Bone marrow (tissue), 2 donors: Measurements from ENCODE around the gene LRP8.

Source experiments
- DNase-seq, 2 donors: peaks; one replicate each; lab custom pipeline; 2025; lab: John Stamatoyannopoulos, UW

LRP8 gene

DNA sequence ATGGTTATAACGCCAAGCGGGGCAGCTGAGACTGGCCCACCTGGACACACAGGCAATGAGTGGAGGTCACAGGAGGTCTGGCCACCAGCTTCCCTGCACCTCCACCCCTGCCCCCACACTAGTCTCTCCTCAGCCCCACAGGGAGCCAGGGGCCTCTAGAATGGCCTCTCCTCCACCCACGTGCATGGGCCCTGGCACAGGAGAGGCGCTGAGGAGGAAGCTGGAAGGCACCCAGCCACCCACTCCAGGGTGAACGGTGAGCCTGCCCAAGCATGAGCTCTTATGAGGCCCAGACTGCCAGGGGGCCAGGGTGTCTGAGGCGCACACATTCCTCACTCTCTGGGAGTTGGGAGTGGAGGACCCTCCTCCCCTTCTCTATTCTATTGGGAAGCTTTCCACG lies 22.2 kb downstream of the LRP8 start:
- DNase-seq = no peak

DNA sequence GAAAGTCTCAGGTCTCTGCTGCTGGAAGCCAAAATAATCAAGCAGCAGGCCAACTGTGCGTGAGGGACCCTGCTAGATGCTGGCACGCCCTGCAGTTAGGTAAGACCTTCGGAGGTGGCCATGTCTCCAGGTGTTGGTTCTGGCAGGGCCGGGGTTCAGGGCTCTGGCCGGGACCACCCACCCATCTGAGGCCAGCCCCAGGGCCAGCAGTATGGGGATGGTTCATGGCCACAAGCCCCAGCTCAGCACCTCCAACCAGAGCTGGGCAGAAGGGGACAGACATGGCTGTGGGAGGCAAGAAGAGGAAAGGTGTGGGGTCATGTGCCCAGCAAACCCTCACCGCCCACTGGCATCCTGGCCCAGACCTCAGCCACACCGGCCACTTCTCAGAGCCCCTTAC lies 23.3 kb downstream of the LRP8 start:
- DNase-seq = no peak

DNA sequence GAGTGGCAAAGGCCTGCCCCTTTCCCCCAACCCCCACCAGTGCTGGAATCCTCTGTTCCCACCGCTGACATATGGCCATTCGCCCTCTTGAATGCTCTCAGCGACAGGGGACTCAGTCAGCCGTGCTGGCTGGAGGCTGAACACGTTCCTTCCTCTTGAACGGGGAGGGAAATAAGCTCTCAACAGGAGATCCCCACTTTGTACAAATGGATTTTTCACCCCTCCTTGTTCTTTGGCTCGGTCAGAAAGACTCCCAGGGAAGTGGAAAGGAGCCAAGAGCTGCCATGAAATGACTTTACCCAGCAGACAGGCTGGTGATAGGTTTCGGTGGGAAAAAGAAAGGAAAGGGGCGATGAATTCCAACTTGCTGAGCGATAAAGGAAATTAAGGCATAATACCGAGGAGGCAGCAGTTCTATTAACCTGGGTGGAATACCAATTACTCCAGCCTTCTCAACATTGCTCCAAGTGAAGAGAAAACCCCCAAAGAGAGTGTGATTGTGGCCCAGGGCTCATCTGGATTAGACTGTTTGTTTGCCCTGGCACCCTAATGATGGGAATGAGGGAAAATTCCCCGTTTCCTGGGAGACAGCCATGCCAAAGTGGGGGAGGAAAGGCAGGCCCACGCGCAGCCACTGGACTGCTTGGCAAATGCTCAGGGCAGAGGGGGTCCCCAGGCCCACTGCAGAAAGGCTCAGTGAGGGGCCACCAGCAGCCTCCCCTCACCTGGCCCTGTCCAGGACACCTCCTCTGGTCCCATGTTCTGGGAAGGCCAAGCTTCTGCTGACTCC lies 23.9 kb downstream of the LRP8 start:
- no peak for DNase-seq

DNA sequence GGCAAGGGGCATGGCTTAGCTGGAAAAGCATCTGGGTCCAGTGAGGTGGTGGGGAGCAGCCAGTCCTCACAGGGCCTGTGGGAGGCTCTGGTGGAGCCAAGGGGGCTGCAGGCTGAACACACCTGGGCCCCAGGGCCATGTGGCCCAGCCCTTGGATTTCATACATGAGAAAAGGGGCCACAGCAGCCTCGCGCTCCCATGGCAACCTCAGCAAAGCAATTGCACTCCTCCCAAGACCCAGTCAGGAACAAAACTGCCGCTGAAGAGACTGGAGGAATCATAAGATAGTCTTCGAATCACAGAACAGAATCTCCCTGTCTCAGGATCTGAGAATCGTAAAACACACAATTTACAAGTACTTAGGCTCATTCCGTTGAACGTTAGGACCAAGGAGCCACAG lies 24.6 kb downstream of the LRP8 start:
- DNase-seq = no peak

DNA sequence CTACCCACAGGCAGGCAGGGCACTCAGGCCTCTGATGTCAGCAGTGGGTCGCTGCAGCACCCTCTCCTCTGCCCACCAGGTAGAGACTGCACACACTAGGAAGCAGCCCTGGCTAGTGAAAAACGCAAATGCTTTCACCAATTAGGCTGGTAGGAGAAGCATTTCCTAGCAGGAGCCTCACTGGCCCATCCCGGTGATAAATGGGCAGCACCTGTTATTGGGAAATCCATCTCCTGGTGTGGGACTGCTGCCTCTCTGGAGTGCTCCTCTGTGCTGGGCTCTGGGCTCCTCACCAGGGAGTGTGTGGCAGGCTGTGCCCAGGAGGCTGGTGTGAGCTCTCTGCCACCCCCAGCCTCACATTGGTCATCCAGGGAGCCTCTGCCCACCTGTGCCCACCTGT lies 28.6 kb downstream of the LRP8 start:
- no peak for DNase-seq

DNA sequence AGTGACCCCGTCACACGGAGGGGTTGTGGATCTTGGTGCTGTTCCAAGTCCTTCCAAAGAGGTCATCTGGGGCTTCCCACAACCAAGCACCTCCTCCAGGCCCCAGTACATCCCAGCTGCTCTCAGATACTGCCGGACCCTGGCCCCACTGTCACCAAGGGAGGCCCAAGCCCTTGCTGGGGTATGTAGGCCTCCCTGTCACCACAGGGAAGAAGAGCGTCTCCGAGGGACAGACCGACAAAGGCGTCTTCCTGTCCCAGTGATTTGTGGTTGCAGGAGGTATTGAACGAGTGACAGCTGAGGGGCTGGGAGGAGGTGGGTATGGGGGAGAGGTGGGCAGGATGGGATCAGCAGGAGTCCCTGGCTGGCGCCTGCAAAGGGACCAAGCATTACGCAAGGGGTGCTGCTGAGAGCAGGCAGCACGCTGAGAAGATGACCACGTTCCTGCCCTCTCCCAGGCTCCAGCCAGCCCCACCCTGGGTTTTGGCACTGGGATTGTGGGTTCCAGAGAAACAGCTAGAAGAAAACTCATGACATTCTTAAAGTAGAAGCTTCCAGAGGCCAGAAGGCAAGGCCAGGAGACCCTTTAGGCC lies 29.7 kb downstream of the LRP8 start:
- no peak for DNase-seq

DNA sequence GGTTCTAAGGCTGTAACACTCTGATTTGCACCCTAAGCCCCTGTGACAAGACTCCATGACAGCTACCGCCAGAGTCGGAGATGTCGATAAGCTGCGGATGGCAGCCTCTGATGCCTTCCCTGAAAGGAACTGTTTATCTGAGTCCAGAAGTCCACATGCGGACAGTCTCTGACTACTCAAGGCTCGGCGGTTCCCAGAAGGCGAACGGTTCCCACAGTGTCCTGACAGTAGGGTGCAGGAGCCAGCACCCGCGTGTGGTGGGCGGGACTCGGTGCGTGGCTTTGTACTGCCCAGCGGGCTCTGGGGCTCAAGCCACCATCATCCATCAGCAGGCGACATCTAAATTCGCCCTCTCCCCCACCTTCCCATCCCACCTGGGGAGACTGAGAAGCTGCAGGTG lies 30.7 kb downstream of the LRP8 start:
- no peak for DNase-seq

DNA sequence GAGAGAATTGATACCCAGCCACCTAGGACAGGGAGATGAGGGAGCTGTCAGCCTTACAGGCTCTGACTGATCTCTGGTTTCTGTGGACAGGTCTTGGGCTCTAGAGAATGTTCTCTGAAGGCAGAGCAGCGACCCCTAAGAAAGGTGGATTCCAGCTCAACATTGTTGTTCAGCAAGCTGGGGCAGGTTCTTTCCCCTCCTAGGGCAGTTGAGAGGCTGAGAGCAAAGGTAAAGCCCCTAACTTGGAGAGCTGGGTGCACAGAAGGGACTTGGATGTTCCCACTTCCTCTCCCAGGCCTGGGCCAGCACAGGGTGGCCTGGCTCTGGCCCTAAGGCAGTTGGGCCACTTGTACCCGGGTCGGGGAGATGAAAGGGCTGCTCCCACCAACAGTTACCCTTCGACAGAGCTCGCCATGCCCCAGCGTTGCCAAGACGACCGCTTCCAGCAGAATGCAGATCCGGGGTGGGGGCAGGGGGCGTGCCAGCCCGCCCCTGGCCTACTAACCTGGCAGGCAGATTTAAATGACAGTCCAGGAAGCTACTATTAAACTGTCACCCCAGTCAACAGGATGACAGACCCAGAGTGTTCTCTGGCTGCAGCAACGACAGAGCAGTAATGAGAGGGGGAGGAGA lies 31.6 kb downstream of the LRP8 start:
- DNase-seq = no peak

DNA sequence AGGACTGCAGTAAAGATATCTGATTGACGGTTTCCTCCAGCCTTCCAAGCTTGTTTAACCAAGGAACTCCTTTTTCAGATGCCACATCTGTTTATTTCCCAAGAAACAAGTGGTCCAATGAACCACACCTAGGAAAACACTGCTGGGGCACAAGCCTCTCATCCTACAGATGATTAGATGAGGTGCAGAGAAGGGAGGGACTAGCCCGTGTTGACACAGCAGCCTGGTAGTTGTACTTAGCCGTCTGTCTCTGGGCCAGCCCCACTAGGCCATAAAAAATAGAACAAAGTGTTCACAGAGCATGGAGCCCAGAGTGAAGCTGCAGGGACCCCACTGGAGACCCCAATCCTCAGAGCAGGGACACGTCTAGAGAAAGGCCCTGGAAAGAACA lies 32.1 kb downstream of the LRP8 start:
- no peak for DNase-seq

DNA sequence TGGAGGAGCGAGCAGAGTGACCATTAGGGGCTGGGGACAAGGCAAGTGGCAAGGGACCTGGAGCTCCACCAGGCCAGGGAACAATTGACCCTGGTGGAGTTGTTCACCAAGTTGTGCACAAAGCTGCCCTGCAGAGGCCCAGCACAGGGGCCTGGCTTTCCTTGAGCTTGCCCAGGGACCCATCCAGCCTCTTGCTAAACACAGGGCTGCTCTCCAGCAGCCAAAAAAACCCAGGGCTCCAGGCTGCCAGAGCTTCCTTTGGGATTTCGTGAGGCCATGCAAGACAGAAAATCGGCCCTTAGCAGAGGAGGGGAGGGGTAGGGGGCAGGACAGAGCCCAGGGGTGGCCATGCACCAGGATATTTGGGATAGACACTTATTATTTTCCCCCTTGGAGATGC lies 32.6 kb downstream of the LRP8 start:
- DNase-seq = no peak

DNA sequence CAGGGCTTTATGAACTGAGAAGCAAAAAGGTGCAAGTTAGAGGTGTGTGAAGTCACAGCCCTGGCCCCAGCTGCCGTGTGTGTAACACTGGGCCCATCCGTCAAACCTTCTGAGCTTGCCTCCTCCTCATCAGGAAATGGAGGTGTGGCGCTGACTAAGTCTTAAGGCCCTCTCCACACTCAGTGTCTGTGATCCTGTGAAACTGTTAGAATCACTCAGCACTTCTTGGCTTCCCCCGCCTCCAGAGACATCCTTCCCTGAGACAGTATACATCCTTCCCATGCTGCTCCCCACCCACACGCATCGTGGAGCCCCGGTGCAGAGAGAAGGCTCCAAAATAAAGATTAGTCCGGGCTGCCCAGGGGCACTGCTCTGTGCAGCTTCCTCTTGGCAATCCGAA lies 33.3 kb downstream of the LRP8 start:
- DNase-seq = no peak

DNA sequence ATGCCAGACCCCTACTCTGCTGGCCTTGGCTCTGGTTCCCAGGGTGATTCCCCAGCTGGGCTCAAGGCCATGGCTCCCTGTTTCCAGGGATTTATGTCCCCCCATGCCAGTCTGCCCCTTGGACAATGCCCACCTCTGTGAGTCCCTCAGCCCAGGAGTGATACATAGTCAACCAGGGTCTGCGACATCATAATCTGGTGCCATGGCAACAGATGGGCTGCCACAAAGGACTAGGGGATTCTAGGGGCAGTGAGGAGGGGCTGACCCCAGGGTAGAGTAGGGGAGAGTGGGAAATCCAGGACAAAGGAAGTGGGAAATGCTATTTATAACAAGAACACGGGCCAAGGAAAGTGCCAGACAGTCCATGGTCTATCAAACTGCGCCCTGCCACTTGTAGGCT lies 33.8 kb downstream of the LRP8 start:
- no peak for DNase-seq

DNA sequence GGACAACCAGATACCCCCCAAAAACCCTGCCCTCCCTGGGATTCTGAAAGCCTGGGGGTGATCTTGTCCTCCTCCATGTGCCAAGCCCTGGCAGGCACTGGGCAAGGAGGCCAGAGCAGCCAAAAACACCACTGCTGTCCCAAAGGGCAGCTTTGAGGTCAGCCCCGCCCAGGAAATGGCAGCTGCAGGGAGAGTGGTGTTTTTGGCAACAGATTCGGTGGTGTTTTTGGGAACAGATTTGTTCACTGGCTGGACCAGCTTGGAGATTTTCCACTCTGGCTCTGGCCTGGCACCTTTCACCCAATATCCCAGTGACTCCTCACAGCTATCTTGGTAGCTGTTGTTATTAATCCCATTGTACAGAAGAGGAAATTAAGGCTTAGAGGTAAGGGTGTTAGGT lies 34.7 kb downstream of the LRP8 start:
- DNase-seq = no peak

DNA sequence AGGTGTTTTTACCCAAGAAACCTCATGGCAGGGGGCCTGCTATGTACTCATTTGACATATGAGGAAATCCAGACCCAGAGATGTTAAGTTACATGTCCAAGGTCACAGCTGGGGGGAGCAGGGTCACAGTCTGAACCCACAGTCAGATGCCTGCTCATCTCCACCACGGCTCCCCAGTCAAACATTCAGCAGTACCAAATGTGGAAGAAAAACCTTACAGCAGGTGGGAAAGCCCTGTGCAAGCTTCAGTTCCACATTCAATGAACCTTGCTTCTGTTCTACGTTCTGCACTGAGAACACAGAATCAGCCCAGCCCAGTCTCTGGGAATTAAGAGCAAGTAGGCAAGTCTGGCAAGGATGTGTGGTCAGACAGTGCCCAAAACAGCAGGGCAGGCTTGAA lies 35.2 kb downstream of the LRP8 start:
- DNase-seq = no peak

DNA sequence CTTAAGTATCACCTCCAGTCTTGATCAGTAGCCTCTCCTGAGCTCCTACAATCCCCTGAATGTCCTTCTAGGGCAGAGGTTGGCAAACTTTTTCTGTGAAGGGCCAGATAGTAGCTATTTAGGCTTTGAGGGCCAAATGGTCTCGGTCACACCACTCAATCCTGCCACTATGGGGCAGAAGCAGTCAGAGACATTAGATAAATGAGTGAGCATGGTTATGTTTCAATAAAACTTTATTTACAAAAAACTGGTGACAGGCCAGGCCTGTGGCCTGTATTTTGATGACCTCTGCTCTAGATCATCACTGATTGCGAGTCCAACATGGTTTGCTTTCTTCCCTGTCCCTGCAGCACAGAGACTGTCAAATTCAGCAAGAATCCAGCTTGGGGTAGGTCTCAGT lies 36.3 kb downstream of the LRP8 start:
- no peak for DNase-seq

DNA sequence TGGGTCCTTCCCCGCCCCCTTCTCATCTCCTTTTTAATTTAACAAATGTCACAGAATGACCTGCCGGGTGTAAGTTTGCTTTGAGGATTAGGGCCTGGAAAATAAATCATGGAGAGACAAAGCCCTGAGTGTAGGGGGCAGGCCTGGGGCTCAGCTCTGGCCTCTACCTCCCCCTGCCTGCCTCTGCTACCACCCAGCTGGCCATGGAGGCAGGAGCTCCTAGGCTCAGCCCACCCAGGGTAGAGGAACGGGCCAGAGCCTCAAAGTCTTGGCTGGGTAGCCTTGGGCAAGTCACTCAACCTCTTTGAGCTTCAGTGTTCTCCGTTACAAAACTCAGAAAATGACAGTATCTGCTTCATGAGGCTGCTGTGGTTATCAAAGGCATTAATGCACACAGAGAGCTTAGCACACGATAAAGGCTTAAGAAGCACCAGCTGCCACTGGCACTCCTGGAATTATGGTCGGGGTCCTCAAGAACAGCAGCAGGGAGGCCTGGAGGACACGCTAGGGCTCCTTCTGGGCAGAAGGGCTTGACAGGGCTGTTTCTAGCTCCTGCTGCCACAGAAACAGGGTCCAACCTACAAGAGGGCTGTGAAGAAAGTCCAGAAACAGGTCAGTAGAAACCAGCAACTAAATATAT lies 39.0 kb downstream of the LRP8 start:
- DNase-seq = no peak

DNA sequence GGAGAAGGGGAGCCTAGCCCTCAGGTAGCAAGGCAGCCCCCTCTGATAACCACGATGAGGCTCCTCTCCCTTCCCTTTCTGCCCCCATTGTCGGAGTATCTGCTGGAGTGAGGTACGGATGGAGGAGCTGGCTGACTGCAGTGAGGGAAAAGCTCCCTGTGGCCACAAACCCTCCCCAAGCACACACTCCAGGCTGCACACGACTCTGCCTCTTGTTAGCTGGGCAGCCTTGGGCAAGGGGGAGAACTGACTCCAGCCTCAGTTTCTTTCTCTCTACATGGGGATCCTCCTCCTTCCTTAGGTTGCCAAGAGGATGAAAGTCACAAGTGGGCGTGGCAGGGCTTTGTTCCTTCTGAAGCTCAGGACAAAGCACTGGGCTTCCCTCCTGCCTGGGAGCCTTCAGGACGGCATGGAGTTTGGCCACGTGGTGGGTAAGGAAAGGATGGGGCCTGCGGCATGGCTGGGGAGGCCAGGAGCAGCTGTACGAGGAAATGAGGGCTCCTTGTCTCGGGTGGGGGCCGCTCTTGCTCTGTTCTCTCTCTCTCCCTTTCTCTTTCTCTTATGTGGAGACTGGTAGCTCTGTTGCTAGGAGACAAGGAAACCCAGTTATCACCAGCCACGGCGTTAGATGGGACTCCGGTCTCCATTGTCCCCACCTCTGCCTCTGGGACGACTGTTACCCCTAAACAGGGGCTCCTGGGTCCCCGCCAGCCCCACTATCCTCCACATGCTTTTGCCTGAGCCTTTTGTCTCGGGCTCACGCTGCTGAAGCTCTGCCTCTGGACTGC lies 39.7 kb downstream of the LRP8 start:
- no peak for DNase-seq

DNA sequence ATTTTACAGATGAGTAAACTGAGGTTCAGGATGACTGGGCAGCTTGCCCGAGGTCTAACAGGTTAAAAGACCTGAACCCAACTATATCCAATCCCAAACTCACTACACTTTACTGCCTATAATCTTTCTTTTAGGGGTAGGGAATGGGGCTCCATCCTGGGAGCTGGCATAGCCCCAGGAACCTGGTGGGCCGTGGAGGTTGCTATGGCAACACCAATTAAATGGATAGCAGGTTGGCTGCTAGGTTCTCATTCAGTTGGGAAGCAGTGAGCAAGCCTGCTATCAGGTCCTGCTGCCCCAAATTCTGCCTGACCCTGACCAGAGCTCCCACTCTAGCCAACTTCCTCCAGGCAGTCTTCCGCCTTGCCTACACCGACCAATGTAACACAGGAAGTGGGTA lies 40.9 kb downstream of the LRP8 start:
- no peak for DNase-seq

DNA sequence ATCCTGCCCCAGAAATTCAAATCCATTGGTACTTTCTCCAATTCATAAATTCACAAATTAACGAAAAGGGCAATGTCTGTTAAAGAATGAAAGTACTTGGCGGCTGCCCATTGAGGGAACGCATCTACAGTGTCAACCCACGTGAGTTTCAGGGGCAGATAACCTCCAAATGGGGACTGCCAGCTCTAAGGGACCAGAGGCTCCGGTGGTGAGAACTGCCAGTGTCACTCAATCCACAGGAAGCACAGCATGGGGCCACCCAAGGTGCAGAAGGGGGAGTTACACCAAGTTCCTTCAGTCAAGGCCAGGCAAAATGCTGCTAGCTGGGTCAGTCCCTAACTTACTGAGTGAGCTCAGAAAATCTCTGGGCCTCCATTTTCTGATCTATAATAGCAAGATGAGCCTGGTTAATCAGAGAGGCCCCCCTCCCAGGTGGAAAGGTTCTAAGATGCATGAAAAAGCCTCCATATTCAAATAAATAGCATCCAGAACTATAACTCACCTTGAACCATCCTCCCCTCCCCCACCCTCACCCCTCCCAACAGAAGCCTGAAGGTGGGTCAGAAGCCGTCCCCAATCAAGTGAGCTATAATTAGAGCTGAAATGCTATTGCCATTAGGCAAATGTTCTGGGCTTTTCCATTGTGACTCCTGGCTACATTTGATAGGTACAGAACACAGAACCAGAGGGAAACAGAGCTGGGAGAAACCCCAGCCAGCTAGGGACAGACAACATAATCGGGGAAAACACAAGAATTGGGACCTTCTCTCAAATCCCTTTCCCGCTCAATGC lies 41.7 kb downstream of the LRP8 start:
- DNase-seq = no peak

DNA sequence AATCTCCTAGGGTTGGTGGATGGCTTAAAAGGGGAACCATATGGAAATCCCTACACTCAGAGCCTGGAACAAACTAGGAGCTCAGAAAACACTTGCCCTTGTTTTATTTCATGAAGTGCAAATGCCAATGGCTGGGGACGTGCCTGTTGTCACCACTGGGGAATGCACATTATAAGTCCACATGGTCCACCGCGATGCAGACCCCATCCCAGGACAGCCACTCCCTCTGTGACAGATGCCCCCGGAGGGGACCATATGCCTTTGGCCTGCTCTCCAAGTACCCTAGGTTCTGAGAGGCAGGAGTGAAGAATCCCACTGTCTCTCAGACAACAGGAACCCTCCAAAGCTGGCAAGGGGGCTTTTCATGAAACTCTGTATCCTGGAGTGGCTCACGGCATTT lies 42.3 kb downstream of the LRP8 start:
- DNase-seq = no peak

DNA sequence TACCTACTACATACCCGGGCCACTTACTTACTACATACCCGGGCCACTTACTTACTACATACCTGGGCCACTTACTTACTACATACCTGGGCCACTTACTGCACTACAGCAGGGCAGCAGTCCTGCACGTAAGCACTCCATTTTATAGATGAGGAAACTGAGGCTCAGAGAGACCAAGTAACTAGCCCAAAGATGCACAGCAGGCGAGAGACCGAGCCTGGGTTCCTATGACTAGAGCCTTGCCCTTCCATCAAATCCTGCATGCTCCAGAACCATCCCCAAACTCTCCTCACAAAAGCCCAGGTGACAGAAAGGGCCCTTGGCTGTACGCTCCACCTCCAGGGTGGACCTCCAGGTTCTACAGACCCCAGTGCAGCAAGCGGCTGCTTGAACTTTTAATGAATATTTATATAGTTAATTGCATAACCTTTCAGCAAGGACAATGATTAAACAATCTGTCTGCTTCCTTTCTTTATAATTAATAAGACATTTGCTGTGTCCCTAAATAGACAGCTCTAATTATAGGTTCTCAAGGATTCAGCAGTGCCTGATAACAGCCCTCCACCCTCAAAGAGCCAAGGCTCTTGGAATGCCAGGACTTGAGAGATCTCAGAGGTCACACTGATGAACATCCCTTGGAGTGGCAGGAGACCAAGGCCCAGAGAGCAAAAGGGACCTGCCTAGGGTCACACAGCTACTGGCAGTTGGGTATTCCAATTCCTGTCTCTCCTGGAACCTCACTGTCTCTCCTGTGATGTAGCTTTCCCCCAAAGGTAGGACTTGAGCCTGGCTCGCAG lies 43.4 kb downstream of the LRP8 start:
- no peak for DNase-seq
